ENCODE results near the gene OR8D2.

Gene OR8D2

DNA sequence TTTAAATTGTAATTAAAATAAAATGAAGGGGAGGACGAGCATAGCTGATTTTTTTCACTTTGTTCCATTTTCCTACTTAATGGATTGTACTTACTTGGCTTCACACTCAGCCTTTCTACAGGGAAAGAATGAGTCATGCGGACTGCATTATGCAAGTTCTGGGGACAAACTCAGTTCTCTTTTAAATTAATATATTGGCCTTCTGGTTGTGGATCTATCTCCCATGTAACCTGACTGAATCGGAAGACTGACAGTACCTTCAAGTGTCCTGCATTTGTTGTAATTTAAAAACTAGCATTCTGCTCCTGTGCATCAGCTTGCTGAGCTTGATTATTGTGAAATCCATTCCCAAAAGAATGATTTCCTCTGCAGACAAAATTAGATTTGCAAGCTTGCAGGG lies 18.4 kb downstream of the OR8D2 start:
- Mint-ChIP-seq H3K27me3 (ENCODE audit: low read depth, poor library complexity) (peaks cover 4% of the 10 kb centered on the region), H3K36me3 (ENCODE audit: low read depth) (no peaks in the 10 kb centered on the region), H3K27ac (no peak overlapping the region), H3K4me1 (peaks cover 4% of the 10 kb centered on the region), H3K9me3 (peaks cover 10% of the 10 kb centered on the region), H3K4me3 (no peak overlapping the region)
- DNase-seq, result no peak
- TF ChIP-seq CTCF (IDR thresholded peaks at IDR 0.05), result no peak

DNA sequence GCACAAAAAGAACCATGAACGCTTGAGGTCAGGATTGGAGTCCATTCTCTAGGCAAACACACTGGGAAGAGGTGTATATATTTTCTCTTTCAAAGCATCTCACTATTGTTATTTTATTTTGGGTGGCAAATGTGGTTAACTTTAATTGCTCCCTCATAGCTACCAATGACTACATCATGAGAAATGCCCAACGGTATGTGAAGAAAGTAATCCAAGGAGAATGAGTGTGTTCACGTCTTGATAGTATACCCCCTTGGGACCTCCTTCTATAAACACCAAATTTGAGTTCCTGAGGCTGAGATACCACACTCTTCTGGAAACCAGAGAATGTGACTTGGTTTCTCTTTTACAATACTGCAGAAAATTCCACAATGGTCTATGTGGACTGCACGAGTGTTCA lies 22.1 kb downstream of the OR8D2 start:
- no peak overlapping the region for H3K4me3 Mint-ChIP-seq
- H3K27ac Mint-ChIP-seq, result no peak overlapping the region
- peaks cover 10% of the 10 kb centered on the region for H3K9me3 Mint-ChIP-seq
- H3K27me3 Mint-ChIP-seq (ENCODE audit: low read depth, poor library complexity), result peaks cover 4% of the 10 kb centered on the region
- peaks cover 4% of the 10 kb centered on the region for H3K4me1 Mint-ChIP-seq
- TF ChIP-seq CTCF (IDR thresholded peaks at IDR 0.05), result no peak
- no peaks in the 10 kb centered on the region for H3K36me3 Mint-ChIP-seq (ENCODE audit: low read depth)
- no peak for DNase-seq

DNA sequence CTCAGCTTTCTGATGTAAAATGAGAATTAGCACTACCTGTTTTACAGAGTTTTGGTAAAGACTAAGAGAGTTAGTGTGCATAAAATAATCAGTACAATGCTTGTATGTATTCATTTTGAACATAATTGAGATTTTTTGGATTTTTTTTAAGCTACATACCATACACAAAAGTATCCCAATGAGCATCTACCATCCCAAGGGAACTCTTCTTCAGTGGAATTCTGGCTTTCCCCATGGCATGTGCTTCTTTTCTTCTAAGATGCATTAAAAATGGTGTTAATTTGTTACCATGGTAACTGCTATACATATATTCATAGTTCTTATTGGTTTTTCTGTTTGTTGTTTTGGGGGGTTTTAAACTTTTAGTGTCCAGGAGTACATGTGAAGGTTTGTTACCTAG lies 24.0 kb downstream of the OR8D2 start:
- peaks cover 17% of the 10 kb centered on the region for H3K9me3 Mint-ChIP-seq
- DNase-seq, result no peak
- H3K27ac Mint-ChIP-seq, result no peak overlapping the region
- H3K4me3 Mint-ChIP-seq, result no peak overlapping the region
- peaks cover 8% of the 10 kb centered on the region for H3K4me1 Mint-ChIP-seq
- TF ChIP-seq CTCF (IDR thresholded peaks at IDR 0.05), result no peak
- no peaks in the 10 kb centered on the region for H3K36me3 Mint-ChIP-seq (ENCODE audit: low read depth)
- H3K27me3 Mint-ChIP-seq (ENCODE audit: low read depth, poor library complexity), result peaks cover 4% of the 10 kb centered on the region

DNA sequence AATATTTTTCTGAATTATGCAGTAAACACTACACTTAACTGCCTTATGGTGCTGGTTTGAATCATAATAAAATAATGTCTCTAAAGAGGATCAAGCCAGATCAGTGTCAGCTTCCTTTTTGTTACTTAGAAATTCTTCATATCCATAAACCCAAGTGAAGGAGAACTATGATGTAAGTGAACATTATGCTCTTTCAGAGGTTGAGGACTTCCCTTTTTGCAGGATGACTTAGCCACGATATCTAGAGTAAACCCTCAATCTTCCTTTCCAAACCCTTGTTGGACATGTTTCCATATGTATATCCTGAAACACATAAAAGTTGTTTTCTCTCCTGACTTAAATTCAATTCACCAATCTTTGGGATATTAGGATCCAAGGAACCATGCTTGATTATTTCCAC lies 25.3 kb downstream of the OR8D2 start:
- no peak overlapping the region for H3K27ac Mint-ChIP-seq
- H3K9me3 Mint-ChIP-seq, result peaks cover 24% of the 10 kb centered on the region
- H3K4me3 Mint-ChIP-seq, result no peak overlapping the region
- peaks cover under 1% of the 10 kb centered on the region for H3K27me3 Mint-ChIP-seq (ENCODE audit: low read depth, poor library complexity)
- no peak for TF ChIP-seq CTCF (IDR thresholded peaks at IDR 0.05)
- peaks cover 8% of the 10 kb centered on the region for H3K4me1 Mint-ChIP-seq
- no peaks in the 10 kb centered on the region for H3K36me3 Mint-ChIP-seq (ENCODE audit: low read depth)
- DNase-seq, result no peak

DNA sequence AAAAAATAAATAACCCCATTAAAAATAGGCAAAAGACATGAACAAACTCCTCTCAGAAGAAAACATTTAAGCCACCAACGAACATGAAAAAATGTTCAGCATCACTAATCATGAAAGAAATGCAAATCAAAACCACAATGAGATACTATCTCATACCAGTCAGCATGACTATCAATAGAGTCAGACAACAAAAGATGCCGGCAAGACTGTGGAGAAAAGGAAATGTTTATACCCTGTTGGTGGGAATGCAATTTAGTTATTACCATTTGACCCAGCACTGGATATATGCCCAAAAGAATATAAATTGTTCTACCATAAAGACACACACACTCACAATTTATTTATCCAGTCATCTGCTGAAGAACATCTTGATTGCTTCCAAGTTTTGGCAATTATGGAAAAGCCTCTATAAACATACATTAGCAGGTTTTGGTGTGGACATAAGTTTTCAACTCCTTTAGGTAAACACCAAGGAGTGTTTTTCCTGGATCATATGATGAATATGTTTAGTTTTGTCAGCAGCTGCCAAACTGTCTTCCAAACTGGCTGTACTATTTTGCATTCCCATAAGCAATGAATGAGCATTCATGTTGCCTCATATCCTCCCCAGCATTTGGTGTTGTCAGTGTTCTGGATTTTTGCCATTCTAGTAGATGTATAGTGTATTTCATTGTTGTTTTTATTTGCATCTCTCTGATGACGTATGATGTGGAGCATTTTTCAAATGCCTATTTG lies 34.2 kb downstream of the OR8D2 start:
- no peak for TF ChIP-seq CTCF (IDR thresholded peaks at IDR 0.05)
- Mint-ChIP-seq H3K27me3 (ENCODE audit: low read depth, poor library complexity) (no peaks in the 10 kb centered on the region), H3K4me3 (no peak overlapping the region), H3K9me3 (peaks cover 54% of the 10 kb centered on the region), H3K27ac (no peak overlapping the region), H3K4me1 (no peaks in the 10 kb centered on the region), H3K36me3 (ENCODE audit: low read depth) (no peaks in the 10 kb centered on the region)
- no peak for DNase-seq

DNA sequence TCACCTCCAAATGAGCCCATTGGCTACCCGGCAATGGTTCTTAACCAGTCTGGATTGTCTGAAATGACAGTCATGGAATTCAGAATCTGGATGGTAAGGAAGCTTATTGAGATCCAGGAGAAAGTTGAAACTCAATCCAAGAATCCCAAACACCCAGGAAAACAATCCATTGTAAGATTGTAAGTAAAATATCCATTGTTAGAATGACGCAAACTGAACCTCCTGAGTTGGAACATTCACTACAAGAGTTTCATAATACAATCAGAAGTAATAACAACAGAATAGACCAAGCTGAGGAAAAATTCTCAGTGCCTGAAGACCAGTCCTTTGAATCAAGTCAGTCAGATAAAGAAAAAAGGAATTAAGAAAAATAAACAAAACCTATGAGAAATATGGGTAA lies 41.7 kb downstream of the OR8D2 start:
- no peaks in the 10 kb centered on the region for H3K4me1 Mint-ChIP-seq
- H3K27me3 Mint-ChIP-seq (ENCODE audit: low read depth, poor library complexity), result no peaks in the 10 kb centered on the region
- H3K9me3 Mint-ChIP-seq, result peaks cover 31% of the 10 kb centered on the region
- H3K4me3 Mint-ChIP-seq, result no peak overlapping the region
- no peak overlapping the region for H3K27ac Mint-ChIP-seq
- H3K36me3 Mint-ChIP-seq (ENCODE audit: low read depth), result no peaks in the 10 kb centered on the region
- DNase-seq, result no peak
- TF ChIP-seq CTCF (IDR thresholded peaks at IDR 0.05), result no peak
